ENCODE results near the gene KCNIP4. TPM values are rescaled to one million over a fixed set of nuclear protein-coding genes. Genes with fewer than 3 reads are reported as not detected.

The KCNIP4 gene
- polyA plus RNA-seq, 3 donors, result 0.09 to 0.25 TPM; not detected in 1

DNA sequence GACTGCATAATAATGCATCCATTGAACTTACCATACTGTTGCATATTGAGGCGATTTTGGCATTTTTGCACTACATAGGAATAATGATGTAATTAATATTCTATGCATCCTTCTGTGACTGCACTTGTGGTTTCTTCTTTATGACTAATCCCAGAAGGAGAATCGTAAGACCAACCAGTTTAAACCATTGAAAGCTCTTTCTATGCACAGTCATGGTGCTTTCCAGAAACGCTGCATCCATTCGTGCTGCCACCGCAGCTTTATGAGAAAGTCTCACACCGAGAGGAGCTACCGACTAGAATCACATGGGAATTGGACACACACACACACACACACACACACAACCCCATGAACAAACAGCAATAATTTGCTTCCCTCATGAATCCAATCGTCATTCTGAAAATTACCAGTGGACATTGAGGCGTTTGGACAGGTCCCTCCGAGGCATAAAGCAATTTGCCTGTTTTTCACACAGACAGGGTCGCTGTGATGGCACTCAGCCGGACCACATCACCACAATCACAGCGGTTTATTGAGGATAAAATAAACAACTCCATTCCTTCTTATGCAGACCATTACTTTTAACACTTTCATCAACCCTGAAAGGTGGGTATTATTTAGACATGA, 1184.1 kb downstream of the KCNIP4 start:
- 92% methylated on average over 10 of the region's 13 CpGs for WGBS (ENCODE audit: insufficient coverage)
- Mint-ChIP-seq H3K36me3 (no peaks in the 10 kb centered on the region), H3K9me3 (peaks cover 0 to under 1% (median 0%) of the 10 kb centered on the region in 7 donors), H3K27ac (no peak overlapping the region), H3K27me3 (ENCODE audit: low read depth in 3 of 3) (peaks cover 0 to 2% (median 1%) of the 10 kb centered on the region in 3 donors), H3K4me3 (no peak overlapping the region), H3K4me1 (no peaks in the 10 kb centered on the region)
- Histone ChIP-seq H3K79me2 (ENCODE audit: insufficient read depth, low read length) (no peaks in the 10 kb centered on the region), H4K20me1 (ENCODE audit: insufficient read depth, low read length) (no peaks in the 10 kb centered on the region), H3K9me3 (replicated peaks in 1 of 2; ENCODE audit: control insufficient read depth in 1 of 2, insufficient read depth in 1 of 2, low read length in 2 of 2) (no peaks in the 10 kb centered on the region), H3K4me3 (replicated peaks in 1 of 3; ENCODE audit: low read depth in 2 of 3, low read length in 3 of 3) (no peak overlapping the region), H3K27me3 (ENCODE audit: control insufficient read depth in 2 of 2, insufficient read depth in 2 of 2, low read length in 2 of 2) (no peaks in the 10 kb centered on the region), H3K4me1 (ENCODE audit: control insufficient read depth in 1 of 2, insufficient read depth in 2 of 2, low read length in 2 of 2) (no peaks in the 10 kb centered on the region), H3K27ac (ENCODE audit: low read depth in 1 of 2, low read length in 2 of 2) (no peak overlapping the region), H2AFZ (ENCODE audit: insufficient read depth, low read depth, low read length, poor library complexity, severe bottlenecking) (no peak overlapping the region), H3K36me3 (replicated peaks in 1 of 2; ENCODE audit: control insufficient read depth in 1 of 2, insufficient read depth in 2 of 2, low read length in 2 of 2) (no peaks in the 10 kb centered on the region), H3K4me2 (replicated peaks; ENCODE audit: extremely low read depth, low read length, poor library complexity, severe bottlenecking) (no peak overlapping the region), H3K9ac (ENCODE audit: insufficient read depth, low read length, poor library complexity, severe bottlenecking) (no peak overlapping the region)
- intact Hi-C loops (cut with micrococcal nuclease), result no loop called here
- TF ChIP-seq, protein P1, sequence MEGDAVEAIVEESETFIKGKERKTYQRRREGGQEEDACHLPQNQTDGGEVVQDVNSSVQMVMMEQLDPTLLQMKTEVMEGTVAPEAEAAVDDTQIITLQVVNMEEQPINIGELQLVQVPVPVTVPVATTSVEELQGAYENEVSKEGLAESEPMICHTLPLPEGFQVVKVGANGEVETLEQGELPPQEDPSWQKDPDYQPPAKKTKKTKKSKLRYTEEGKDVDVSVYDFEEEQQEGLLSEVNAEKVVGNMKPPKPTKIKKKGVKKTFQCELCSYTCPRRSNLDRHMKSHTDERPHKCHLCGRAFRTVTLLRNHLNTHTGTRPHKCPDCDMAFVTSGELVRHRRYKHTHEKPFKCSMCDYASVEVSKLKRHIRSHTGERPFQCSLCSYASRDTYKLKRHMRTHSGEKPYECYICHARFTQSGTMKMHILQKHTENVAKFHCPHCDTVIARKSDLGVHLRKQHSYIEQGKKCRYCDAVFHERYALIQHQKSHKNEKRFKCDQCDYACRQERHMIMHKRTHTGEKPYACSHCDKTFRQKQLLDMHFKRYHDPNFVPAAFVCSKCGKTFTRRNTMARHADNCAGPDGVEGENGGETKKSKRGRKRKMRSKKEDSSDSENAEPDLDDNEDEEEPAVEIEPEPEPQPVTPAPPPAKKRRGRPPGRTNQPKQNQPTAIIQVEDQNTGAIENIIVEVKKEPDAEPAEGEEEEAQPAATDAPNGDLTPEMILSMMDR (IDR thresholded peaks at IDR 0.05), result no peak
- no peak for DNase-seq

DNA sequence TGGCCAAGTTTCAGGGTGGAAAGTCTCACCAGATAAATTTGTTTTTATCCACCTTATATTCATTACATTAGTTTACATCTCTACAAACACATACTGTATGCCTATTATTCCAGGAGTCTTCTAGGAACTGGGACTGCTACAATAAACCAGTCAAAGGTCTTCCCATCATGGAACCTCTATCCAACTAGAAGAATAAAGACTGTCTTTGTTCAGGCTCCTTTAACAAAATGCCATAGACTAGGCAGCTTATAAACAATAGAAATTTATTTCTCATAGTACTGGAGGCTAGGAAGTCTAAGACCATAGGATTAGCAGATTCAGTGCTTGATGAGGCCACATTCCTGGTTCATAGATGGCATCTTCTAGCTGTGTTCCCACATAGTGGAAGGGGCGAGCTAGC, 1186.7 kb downstream of the KCNIP4 start:
- Histone ChIP-seq H3K79me2 (ENCODE audit: insufficient read depth, low read length) (no peaks in the 10 kb centered on the region), H2AFZ (ENCODE audit: insufficient read depth, low read depth, low read length, poor library complexity, severe bottlenecking) (no peak overlapping the region), H3K27me3 (ENCODE audit: control insufficient read depth in 2 of 2, insufficient read depth in 2 of 2, low read length in 2 of 2) (no peaks in the 10 kb centered on the region), H3K9ac (ENCODE audit: insufficient read depth, low read length, poor library complexity, severe bottlenecking) (no peak overlapping the region), H3K4me1 (ENCODE audit: control insufficient read depth in 1 of 2, insufficient read depth in 2 of 2, low read length in 2 of 2) (no peaks in the 10 kb centered on the region), H3K36me3 (replicated peaks in 1 of 2; ENCODE audit: control insufficient read depth in 1 of 2, insufficient read depth in 2 of 2, low read length in 2 of 2) (no peaks in the 10 kb centered on the region), H4K20me1 (ENCODE audit: insufficient read depth, low read length) (no peaks in the 10 kb centered on the region), H3K27ac (ENCODE audit: low read depth in 1 of 2, low read length in 2 of 2) (no peak overlapping the region), H3K4me2 (replicated peaks; ENCODE audit: extremely low read depth, low read length, poor library complexity, severe bottlenecking) (no peak overlapping the region), H3K4me3 (replicated peaks in 1 of 3; ENCODE audit: low read depth in 2 of 3, low read length in 3 of 3) (no peak overlapping the region), H3K9me3 (replicated peaks in 1 of 2; ENCODE audit: control insufficient read depth in 1 of 2, insufficient read depth in 1 of 2, low read length in 2 of 2) (no peaks in the 10 kb centered on the region)
- no peak overlapping the region for H3K27ac Mint-ChIP-seq
- peaks cover 0 to 3% (median 0%) of the 10 kb centered on the region in 7 donors for H3K9me3 Mint-ChIP-seq
- H3K4me1 Mint-ChIP-seq, result no peaks in the 10 kb centered on the region
- H3K27me3 Mint-ChIP-seq (ENCODE audit: low read depth in 3 of 3), result peaks cover 0 to 2% (median 1%) of the 10 kb centered on the region in 3 donors
- WGBS (ENCODE audit: insufficient coverage), result no CpG with 5 or more reads among the region's 1 CpG
- TF ChIP-seq, protein P1 (IDR thresholded peaks at IDR 0.05), result no peak
- no peak overlapping the region for H3K4me3 Mint-ChIP-seq
- H3K36me3 Mint-ChIP-seq, result no peaks in the 10 kb centered on the region
- intact Hi-C loops (cut with micrococcal nuclease), result no loop called here
- no peak for DNase-seq

Measured in CD14-positive monocyte (primary cell).